Liver (tissue), 9 donors: ENCODE measurements around the gene S100PBP. TPM values are rescaled to one million over a fixed set of nuclear protein-coding genes. Genes with fewer than 3 reads are reported as not detected.

Experiments
- DNase-seq: peaks from one replicate; pipeline ENCODE4 v3.0.0-alpha.2; 2017; ENCODE audit warnings: low spot score
- H3K27ac ChIP-seq, 2 donors: one replicate each; pipeline ENCODE4 v1.7.0; 2013; ENCODE audit warnings: inconsistent platforms in 2 of 2, low read length in 2 of 2, control low read depth in 1 of 2, low read depth in 1 of 2, mild to moderate bottlenecking in 1 of 2
- H3K27me3 ChIP-seq, 4 donors: one replicate each; pipeline versions ENCODE4 v1.6.1 to v1.7.0; 2013; ENCODE audit warnings: low read length in 3 of 4, inconsistent platforms in 1 of 4, mild to moderate bottlenecking in 1 of 4, moderate library complexity in 1 of 4; ENCODE audit not compliant: control insufficient read depth in 4 of 4, insufficient read depth in 4 of 4
- H3K36me3 ChIP-seq, 4 donors: one replicate each; pipeline versions ENCODE4 v1.6.1 to v1.7.0; 2013; ENCODE audit warnings: low read length in 3 of 4, mild to moderate bottlenecking in 3 of 4, low read depth in 1 of 4, moderate library complexity in 1 of 4; ENCODE audit not compliant: control insufficient read depth in 4 of 4, insufficient read depth in 3 of 4
- H3K4me1 ChIP-seq, 4 donors: one replicate each; pipeline versions ENCODE4 v1.6.1 to v1.7.0; 2013; ENCODE audit warnings: low read length in 3 of 4, mild to moderate bottlenecking in 3 of 4, moderate library complexity in 1 of 4; ENCODE audit not compliant: control insufficient read depth in 4 of 4, insufficient read depth in 4 of 4
- H3K4me3 ChIP-seq, 3 donors: one replicate each; pipeline versions ENCODE4 v1.6.1 to v1.7.0; 2013; ENCODE audit warnings: low read length in 3 of 3, control low read depth in 1 of 3, low read depth in 1 of 3, mild to moderate bottlenecking in 1 of 3
- H3K9ac ChIP-seq, 2 donors: one replicate each; pipeline ENCODE4 v1.7.0; 2013; ENCODE audit warnings: low read length in 2 of 2, mild to moderate bottlenecking in 2 of 2, moderate library complexity in 2 of 2, control low read depth in 1 of 2, low read depth in 1 of 2
- H3K9me3 ChIP-seq, 4 donors: one replicate each; pipeline versions ENCODE4 v1.6.1 to v1.7.0; 2013; ENCODE audit warnings: low read length in 3 of 4; ENCODE audit not compliant: control insufficient read depth in 4 of 4
- CTCF ChIP-seq: fragments of 150-350 bp; IDR thresholded peaks from 2 replicates; pipeline ENCODE4 v1.5.1; 2017; ENCODE audit warnings: improper control_type of control experiment, low read depth, low read length; ENCODE audit not compliant: missing input control
- EGR1 ChIP-seq, 2 donors: IDR thresholded peaks; 2 replicates each; pipeline ENCODE4 v1.6.1; 2016 to 2018; ENCODE audit warnings: antibody characterized with exemption in 2 of 2, low read depth in 2 of 2
- FOXA2 ChIP-seq: IDR thresholded peaks from 2 replicates; pipeline ENCODE4 v1.6.1; 2016; ENCODE audit warnings: antibody characterized with exemption
- GABPA ChIP-seq, 2 donors: IDR thresholded peaks in 1 of 2; conservative IDR thresholded peaks in 1 of 2; 2 replicates each; pipeline ENCODE4 v1.6.1; 2016; ENCODE audit warnings: antibody characterized with exemption in 2 of 2, mild to moderate bottlenecking in 1 of 2, moderate library complexity in 1 of 2
- HNF4A ChIP-seq, 2 donors: conservative IDR thresholded peaks; 2 replicates each; pipeline ENCODE4 v1.6.1; 2016; ENCODE audit warnings: antibody characterized with exemption in 2 of 2, mild to moderate bottlenecking in 2 of 2
- NR2F2 ChIP-seq: IDR thresholded peaks from 2 replicates; pipeline ENCODE4 v1.6.1; 2016; ENCODE audit warnings: antibody characterized with exemption
- RAD21 ChIP-seq, 2 donors: IDR thresholded peaks; 2 replicates each; pipeline ENCODE4 v1.6.1; 2016; ENCODE audit warnings: antibody characterized with exemption in 2 of 2, mild to moderate bottlenecking in 2 of 2
- RXRA ChIP-seq, 2 donors: IDR thresholded peaks; 2 replicates each; pipeline ENCODE4 v1.6.1; 2017 to 2018; ENCODE audit warnings: antibody characterized with exemption in 2 of 2, mild to moderate bottlenecking in 1 of 2
- SP1 ChIP-seq: IDR thresholded peaks from 2 replicates; pipeline ENCODE4 v1.6.1; 2018; ENCODE audit warnings: antibody characterized with exemption, mild to moderate bottlenecking
- TAF1 ChIP-seq: conservative IDR thresholded peaks from 2 replicates; pipeline ENCODE4 v1.6.1; 2016; ENCODE audit warnings: antibody characterized with exemption, mild to moderate bottlenecking
- WGBS: extraction: QIAGEN DNeasy Blood & Tissue Kit; methylation state at CpG from one replicate; pipeline ENCODE4 v1.1.7; 2013; 5-methylcytosine and 5-hydroxymethylcytosine counted together
- polyA plus RNA-seq, 2 donors: library from polyadenylated mRNA; stranded (reverse) in 1 of 2; unstranded in 1 of 2; fragments of 200-250 nt in 1 of 2; fragments of >200 nt in 1 of 2; fragmentation: Nextera tagmentation in 1 of 2; extraction: Ambion mirVana in 1 of 2; gene quantifications; one replicate each; pipeline versions ENCODE4 v1.2.1 to v1.2.3, GENCODE V29; 2013 to 2015
- total RNA-seq, 2 donors: library from RNA; depleted of rRNA; stranded (reverse); fragments of >200 nt; gene quantifications; one replicate each; pipeline ENCODE4 v1.2.3, GENCODE V29; 2014
- TF ChIP-seq, protein P1 (sequence below): IDR thresholded peaks from 2 replicates; pipeline ENCODE4 v1.6.1; 2016; ENCODE audit warnings: antibody characterized with exemption
- TF ChIP-seq, protein P2 (sequence below): IDR thresholded peaks from 2 replicates; pipeline ENCODE4 v1.6.1; 2016; ENCODE audit warnings: antibody characterized with exemption
- TF ChIP-seq, protein P3 (sequence below): IDR thresholded peaks from 2 replicates; pipeline ENCODE4 v1.6.1; 2016; ENCODE audit warnings: antibody characterized with exemption, mild to moderate bottlenecking
- donor health status: healthy.
- donor health status: healthy.
- donor health status: healthy.
- donor health status: healthy.
- donor health status: healthy.

S100PBP gene
- total and polyA plus RNA-seq, 4 donors: 1.9 to 24.8 (median 11.1) TPM

DNA sequence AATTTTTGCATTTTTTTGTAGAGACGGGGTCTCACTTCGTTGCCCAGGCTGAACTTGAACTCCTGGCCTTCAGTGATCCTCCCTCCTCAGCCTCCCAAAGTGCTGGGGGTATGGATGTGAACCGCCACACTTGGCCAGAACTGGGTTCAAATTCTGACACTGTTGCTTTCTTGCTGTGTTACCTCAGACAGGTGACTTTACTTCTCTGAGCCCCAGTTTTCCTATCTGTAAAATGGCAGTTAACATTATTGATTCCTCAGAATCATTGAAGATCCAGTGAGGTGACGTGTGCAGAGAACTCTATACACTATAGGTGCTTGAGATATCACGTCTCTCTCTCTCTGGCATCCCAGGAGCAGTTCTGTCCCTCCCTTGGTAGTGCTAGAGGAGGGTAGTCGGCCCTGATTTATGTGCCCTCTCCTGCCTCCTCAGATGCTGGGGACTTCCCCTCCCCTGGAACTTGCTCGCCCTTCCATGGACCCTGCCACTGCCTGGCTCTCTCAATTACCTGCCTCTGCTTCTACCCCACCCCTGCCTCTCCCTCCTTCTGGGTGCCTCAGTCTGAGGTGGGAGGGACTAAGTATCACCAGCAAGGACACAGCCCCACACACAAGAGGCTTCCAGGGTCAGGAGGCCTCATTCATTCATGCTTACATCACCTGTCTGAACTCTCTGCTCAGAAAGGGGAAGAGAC is 66.0 kb downstream of the S100PBP start:
- H3K9me3 ChIP-seq: no peaks in the 10 kb centered on the region
- H3K4me3 ChIP-seq: no peak overlapping the region
- DNase-seq: no peak
- 87% methylated on average over 7 of the region's 7 CpGs for WGBS
- H3K27ac ChIP-seq: no peak overlapping the region
- TF ChIP-seq CTCF: no peak
- TF ChIP-seq, protein P1, sequence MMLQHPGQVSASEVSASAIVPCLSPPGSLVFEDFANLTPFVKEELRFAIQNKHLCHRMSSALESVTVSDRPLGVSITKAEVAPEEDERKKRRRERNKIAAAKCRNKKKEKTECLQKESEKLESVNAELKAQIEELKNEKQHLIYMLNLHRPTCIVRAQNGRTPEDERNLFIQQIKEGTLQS: no peak
- TF ChIP-seq, protein P2, sequence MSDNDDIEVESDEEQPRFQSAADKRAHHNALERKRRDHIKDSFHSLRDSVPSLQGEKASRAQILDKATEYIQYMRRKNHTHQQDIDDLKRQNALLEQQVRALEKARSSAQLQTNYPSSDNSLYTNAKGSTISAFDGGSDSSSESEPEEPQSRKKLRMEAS: no peak
- peaks cover 0 to 5% (median under 1%) of the 10 kb centered on the region in 4 donors for H3K4me1 ChIP-seq
- H3K27me3 ChIP-seq: peaks cover 0 to 12% (median 3%) of the 10 kb centered on the region in 4 donors
- H3K36me3 ChIP-seq: no peaks in the 10 kb centered on the region
- H3K9ac ChIP-seq: no peak overlapping the region

GRCh38 chr1:32884032-32884372 is 66.5 kb downstream of the S100PBP start:
- WGBS: 78% methylated on average over 4 of the region's 4 CpGs
- H3K27me3 ChIP-seq: peaks cover 0 to 12% (median 3%) of the 10 kb centered on the region in 4 donors
- no peak for DNase-seq

DNA sequence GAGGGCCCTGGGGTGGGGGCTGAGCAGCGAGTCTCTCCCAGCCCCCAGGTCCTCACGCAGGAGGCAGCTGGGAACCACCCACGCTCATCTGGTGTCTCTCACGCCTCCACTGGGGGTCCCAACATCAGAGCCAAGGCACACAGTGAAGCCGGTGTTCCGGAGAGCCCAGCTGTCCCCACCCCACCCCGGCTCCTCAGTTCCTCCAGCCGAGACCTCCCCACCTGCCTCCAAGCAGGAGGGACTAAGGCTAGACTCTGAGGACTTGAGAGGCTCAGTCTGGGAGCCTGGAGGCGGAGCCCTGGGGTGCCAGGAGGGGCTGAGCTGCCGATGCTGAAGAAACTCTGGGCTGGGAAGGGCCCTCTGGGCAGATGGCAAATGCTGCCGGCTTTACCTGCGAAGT is 67.3 kb downstream of the S100PBP start:
- peaks cover 0 to 12% (median 3%) of the 10 kb centered on the region in 4 donors for H3K27me3 ChIP-seq
- no peaks in the 10 kb centered on the region for H3K36me3 ChIP-seq
- WGBS: 56% methylated on average over 12 of the region's 12 CpGs
- peaks cover 0 to 5% (median under 1%) of the 10 kb centered on the region in 4 donors for H3K4me1 ChIP-seq
- no peak for TF ChIP-seq SP1
- TF ChIP-seq, protein P3, sequence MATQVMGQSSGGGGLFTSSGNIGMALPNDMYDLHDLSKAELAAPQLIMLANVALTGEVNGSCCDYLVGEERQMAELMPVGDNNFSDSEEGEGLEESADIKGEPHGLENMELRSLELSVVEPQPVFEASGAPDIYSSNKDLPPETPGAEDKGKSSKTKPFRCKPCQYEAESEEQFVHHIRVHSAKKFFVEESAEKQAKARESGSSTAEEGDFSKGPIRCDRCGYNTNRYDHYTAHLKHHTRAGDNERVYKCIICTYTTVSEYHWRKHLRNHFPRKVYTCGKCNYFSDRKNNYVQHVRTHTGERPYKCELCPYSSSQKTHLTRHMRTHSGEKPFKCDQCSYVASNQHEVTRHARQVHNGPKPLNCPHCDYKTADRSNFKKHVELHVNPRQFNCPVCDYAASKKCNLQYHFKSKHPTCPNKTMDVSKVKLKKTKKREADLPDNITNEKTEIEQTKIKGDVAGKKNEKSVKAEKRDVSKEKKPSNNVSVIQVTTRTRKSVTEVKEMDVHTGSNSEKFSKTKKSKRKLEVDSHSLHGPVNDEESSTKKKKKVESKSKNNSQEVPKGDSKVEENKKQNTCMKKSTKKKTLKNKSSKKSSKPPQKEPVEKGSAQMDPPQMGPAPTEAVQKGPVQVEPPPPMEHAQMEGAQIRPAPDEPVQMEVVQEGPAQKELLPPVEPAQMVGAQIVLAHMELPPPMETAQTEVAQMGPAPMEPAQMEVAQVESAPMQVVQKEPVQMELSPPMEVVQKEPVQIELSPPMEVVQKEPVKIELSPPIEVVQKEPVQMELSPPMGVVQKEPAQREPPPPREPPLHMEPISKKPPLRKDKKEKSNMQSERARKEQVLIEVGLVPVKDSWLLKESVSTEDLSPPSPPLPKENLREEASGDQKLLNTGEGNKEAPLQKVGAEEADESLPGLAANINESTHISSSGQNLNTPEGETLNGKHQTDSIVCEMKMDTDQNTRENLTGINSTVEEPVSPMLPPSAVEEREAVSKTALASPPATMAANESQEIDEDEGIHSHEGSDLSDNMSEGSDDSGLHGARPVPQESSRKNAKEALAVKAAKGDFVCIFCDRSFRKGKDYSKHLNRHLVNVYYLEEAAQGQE: no peak
- TF ChIP-seq TAF1: no peak
- no peak for TF ChIP-seq FOXA2
- no peak for TF ChIP-seq EGR1 (IDR thresholded peaks at IDR 0.05; ENCODE audit: low read depth in 2 of 2)
- no peak overlapping the region for H3K9ac ChIP-seq
- DNase-seq: no peak
- no peak overlapping the region for H3K27ac ChIP-seq
- H3K4me3 ChIP-seq: no peak overlapping the region
- no peaks in the 10 kb centered on the region for H3K9me3 ChIP-seq

More at GRCh38 chr1:32884032-32884372, 66.5 kb downstream of the S100PBP start:
- Histone ChIP-seq H3K9me3 (no peaks in the 10 kb centered on the region), H3K36me3 (no peaks in the 10 kb centered on the region), H3K9ac (no peak overlapping the region), H3K4me1 (peaks cover 0 to 5% (median under 1%) of the 10 kb centered on the region in 4 donors), H3K4me3 (no peak overlapping the region), H3K27ac (no peak overlapping the region)
- TF ChIP-seq GABPA (IDR thresholded peaks at IDR 0.05 in 1 of 2, conservative IDR thresholded peaks at IDR 0.05 in 1 of 2): no peak
- TF ChIP-seq RAD21 (IDR thresholded peaks at IDR 0.05): no peak
- no peak for TF ChIP-seq TAF1
- no peak for TF ChIP-seq NR2F2
- TF ChIP-seq RXRA (IDR thresholded peaks at IDR 0.05): no peak
- TF ChIP-seq, protein P2: no peak
- no peak for TF ChIP-seq FOXA2
- TF ChIP-seq HNF4A (conservative IDR thresholded peaks at IDR 0.05): no peak
- TF ChIP-seq, protein P3: no peak
